Activated CD8-positive, alpha-beta memory T cell treated with anti-CD3 and anti-CD28 coated beads, Interleukin-2, amount 50 U/mL, for 48 hours (primary cell): ENCODE measurements around the gene CHCHD6.

Experiments used
- DNase-seq: peaks from one replicate; pipeline ENCODE4 v3.0.0-alpha.2; 2020

Gene CHCHD6

GRCh38 chr3:126671521-126671920 is 32.5 kb upstream of the CHCHD6 start:
- DNase-seq, result no peak

- DNase-seq, result no peak
Measured at GRCh38 chr3:126672340-126672739, 31.7 kb upstream of the CHCHD6 start.

GRCh38 chr3:126672741-126673140 is 31.3 kb upstream of the CHCHD6 start:
- no peak for DNase-seq

- DNase-seq, result no peak
Measured at GRCh38 chr3:126676919-126677705, 26.9 kb upstream of the CHCHD6 start.

GRCh38 chr3:126677862-126678503 is 26.1 kb upstream of the CHCHD6 start:
- no peak for DNase-seq

- no peak for DNase-seq
Measured at GRCh38 chr3:126678693-126679317, 25.2 kb upstream of the CHCHD6 start.

GRCh38 chr3:126679318-126679751 is 24.7 kb upstream of the CHCHD6 start:
- peak; percentile 94 for DNase-seq

- DNase-seq, result no peak
Measured at GRCh38 chr3:126679831-126680666, 24.0 kb upstream of the CHCHD6 start.

GRCh38 chr3:126680667-126681055 is 23.4 kb upstream of the CHCHD6 start:
- no peak for DNase-seq

GRCh38 chr3:126682009-126682408 is 22.0 kb upstream of the CHCHD6 start:
- DNase-seq, result no peak

GRCh38 chr3:126683069-126683468 is 21.0 kb upstream of the CHCHD6 start:
- DNase-seq, result no peak

- DNase-seq, result no peak
Measured at GRCh38 chr3:126684218-126684751, 19.8 kb upstream of the CHCHD6 start.

- DNase-seq, result no peak
Measured at GRCh38 chr3:126685021-126685420, 19.0 kb upstream of the CHCHD6 start.

GRCh38 chr3:126685493-126685892 is 18.5 kb upstream of the CHCHD6 start:
- no peak for DNase-seq

- DNase-seq, result no peak
Measured at GRCh38 chr3:126691765-126692164, 12.3 kb upstream of the CHCHD6 start.

- DNase-seq, result no peak
Measured at GRCh38 chr3:126692858-126693257, 11.2 kb upstream of the CHCHD6 start.

- no peak for DNase-seq
Measured at GRCh38 chr3:126693921-126694320, 10.1 kb upstream of the CHCHD6 start.

- DNase-seq, result no peak
Measured at GRCh38 chr3:126696701-126697267, 7.3 kb upstream of the CHCHD6 start.

GRCh38 chr3:126699011-126699410 is 5.0 kb upstream of the CHCHD6 start:
- no peak for DNase-seq

- DNase-seq, result no peak
Measured at GRCh38 chr3:126704494-126705214, 614 bp downstream of the CHCHD6 start.

- no peak for DNase-seq
Measured at GRCh38 chr3:126706631-126707030, 2.6 kb downstream of the CHCHD6 start.
